Measurements from ENCODE around the gene ATP9B.

DNA sequence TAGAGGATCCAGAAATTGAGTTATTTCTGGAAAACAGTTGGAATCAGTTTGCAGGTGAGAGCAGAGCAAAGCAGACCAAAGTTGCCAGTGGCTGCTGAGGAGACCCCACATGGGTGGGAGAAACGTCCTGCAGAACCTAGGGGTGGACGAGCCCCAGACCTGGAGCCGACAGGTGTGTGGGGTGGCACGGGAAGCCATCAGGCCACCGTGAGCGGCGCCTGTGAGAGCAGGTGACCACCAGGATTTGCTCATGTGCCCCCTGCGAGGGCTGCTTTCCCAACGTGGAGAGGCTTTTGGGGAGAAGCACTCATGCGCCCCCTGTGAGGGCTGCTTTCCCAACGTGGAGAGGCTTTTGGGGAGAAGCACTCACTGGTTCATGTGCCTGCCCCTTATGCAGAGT is 209.7 kb downstream of the ATP9B start:
- TF ChIP-seq CTCF (IDR thresholded peaks at IDR 0.05): no peak
- TF ChIP-seq POLR2A (IDR thresholded peaks at IDR 0.05): no peak

All from ovary (tissue), 3 donors.